Caco-2 (cell line): ENCODE results near the gene THOC2. TPM values are rescaled to one million over a fixed set of nuclear protein-coding genes. Genes with fewer than 3 reads are reported as not detected.

Experiments
- BruUV-seq: library from RNA; stranded (reverse); fragments of 400-500 nt; replicated peaks from 2 replicates; lab custom pipeline; 2021; lab: Mats Ljungman, UMichigan
- CTCF ChIA-PET: fragments of 300-600 bp; sonication (Branson Sonifier 250); formaldehyde crosslinking; loops from one replicate; lab custom pipeline; 2022; ENCODE audit warnings: antibody characterized with exemption; lab: Charles Lee
- POLR2A ChIA-PET: fragments of 300-600 bp; sonication (Branson Sonifier 250); formaldehyde crosslinking; loops from one replicate; lab custom pipeline; 2022; ENCODE audit warnings: antibody characterized with exemption; lab: Charles Lee
- DNase-seq, 2 experiments: peaks; one replicate each; pipeline versions ENCODE4 v3.0.0 to v3.0.0-alpha.2; 2020 to 2022
- H3K27me3 ChIP-seq: replicated peaks from 2 replicates; pipeline ENCODE4 v1.6.0; 2011; ENCODE audit warnings: low read length; ENCODE audit not compliant: control insufficient read depth, insufficient read depth
- H3K36me3 ChIP-seq: 2 replicates; pipeline ENCODE4 v1.5.1; 2011; ENCODE audit warnings: low read length; ENCODE audit not compliant: control insufficient read depth, insufficient read depth
- H3K4me1 ChIP-seq: fragments of 250-450 bp; sonication (Bioruptor Pico); 2 replicates; pipeline ENCODE4 v1.5.1; 2020; ENCODE audit warnings: mild to moderate bottlenecking
- H3K4me3 ChIP-seq: 2 replicates; pipeline ENCODE4 v1.5.1; 2011; ENCODE audit warnings: low read depth, mild to moderate bottlenecking, control low read depth, low read length
- H3K9me3 ChIP-seq: fragments of 250-450 bp; sonication (Bioruptor Pico); 2 replicates; pipeline ENCODE4 v1.5.1; 2020; ENCODE audit warnings: mild to moderate bottlenecking, moderate library complexity
- H3K27ac Mint-ChIP-seq: one replicate; pipeline ENCODE4 v1.8.0; 2022; ENCODE audit warnings: mixed read lengths; ENCODE audit not compliant: unreplicated experiment
- H3K27me3 Mint-ChIP-seq: one replicate; pipeline ENCODE4 v1.8.0; 2022; ENCODE audit warnings: mixed read lengths; ENCODE audit not compliant: insufficient read depth, unreplicated experiment
- H3K36me3 Mint-ChIP-seq: one replicate; pipeline ENCODE4 v1.8.0; 2022; ENCODE audit warnings: mild to moderate bottlenecking, mixed read lengths; ENCODE audit not compliant: insufficient read depth, unreplicated experiment
- H3K4me1 Mint-ChIP-seq: one replicate; pipeline ENCODE4 v1.8.0; 2022; ENCODE audit warnings: low read depth, mixed read lengths; ENCODE audit not compliant: unreplicated experiment
- H3K4me3 Mint-ChIP-seq: one replicate; pipeline ENCODE4 v1.8.0; 2022; ENCODE audit warnings: mild to moderate bottlenecking, moderate library complexity, mixed read lengths; ENCODE audit not compliant: unreplicated experiment
- H3K9me3 Mint-ChIP-seq: one replicate; pipeline ENCODE4 v1.8.0; 2022; ENCODE audit warnings: mixed read lengths; ENCODE audit not compliant: unreplicated experiment
- CTCF ChIP-seq, 2 experiments: fragments of 200-600 bp in 1 of 2; IDR thresholded peaks; 1 replicate in 1 of 2; 2 replicates in 1 of 2; pipeline versions ENCODE4 v1.5.1 to v1.8.0; 2011 to 2022; ENCODE audit warnings: antibody characterized with exemption in 1 of 2, control low read depth in 1 of 2, inconsistent platforms in 1 of 2, low read depth in 1 of 2, low read length in 1 of 2, mild to moderate bottlenecking in 1 of 2, moderate library complexity in 1 of 2; ENCODE audit not compliant: insufficient read depth in 1 of 2, severe bottlenecking in 1 of 2, unreplicated experiment in 1 of 2
- intact Hi-C: fragments of 100-400 bp; cut with micrococcal nuclease; formaldehyde crosslinking; loops from one replicate; pipeline ENCODE4 v1.10.0; 2022; ENCODE audit not compliant: unreplicated experiment
- total RNA-seq: library from RNA; stranded (reverse); gene quantifications from 2 replicates; pipeline ENCODE4 v1.2.3, GENCODE V29; 2022

The THOC2 gene
- total RNA-seq, 1 experiment from 2014 or later = 85.4 TPM

- Histone ChIP-seq H3K4me1 (peaks cover 6% of the 10 kb centered on the region; the same call in 1 of the 2 replicates), H3K27me3 (no peaks in the 10 kb centered on the region), H3K36me3 (no peaks in the 10 kb centered on the region), H3K4me3 (no peak overlapping the region), H3K9me3 (no peaks in the 10 kb centered on the region)
- Mint-ChIP-seq H3K9me3 (peaks cover 8% of the 10 kb centered on the region), H3K36me3 (peaks cover 25% of the 10 kb centered on the region), H3K27ac (no peak overlapping the region), H3K4me3 (no peak overlapping the region), H3K27me3 (no peaks in the 10 kb centered on the region), H3K4me1 (peaks cover 24% of the 10 kb centered on the region)
- intact Hi-C loops = no loop called here
- no peak for TF ChIP-seq CTCF (IDR thresholded peaks at IDR 0.05; ENCODE audit: insufficient read depth in 1 of 2, low read depth in 1 of 2, low read length in 1 of 2, severe bottlenecking in 1 of 2, unreplicated experiment in 1 of 2)
- ChIA-PET CTCF (no interaction called here), POLR2A (no interaction called here)
- no TSS peak for BruUV-seq
- no peak for DNase-seq
These were observed 85.6 kb downstream of the THOC2 start for GRCh38 chrX:123647244-123647643.

- Mint-ChIP-seq H3K27me3 (no peaks in the 10 kb centered on the region), H3K4me1 (no peaks in the 10 kb centered on the region), H3K4me3 (no peak overlapping the region), H3K27ac (no peak overlapping the region), H3K9me3 (no peaks in the 10 kb centered on the region), H3K36me3 (peaks cover 46% of the 10 kb centered on the region)
- no peak overlapping the region for H3K4me3 ChIP-seq
- DNase-seq = no peak
- no peaks in the 10 kb centered on the region for H3K27me3 ChIP-seq
- H3K9me3 ChIP-seq = no peaks in the 10 kb centered on the region
- no peaks in the 10 kb centered on the region for H3K36me3 ChIP-seq
- intact Hi-C loops = no loop called here
- BruUV-seq = no TSS peak
- H3K4me1 ChIP-seq = no peaks in the 10 kb centered on the region
- no peak for TF ChIP-seq CTCF (IDR thresholded peaks at IDR 0.05; ENCODE audit: insufficient read depth in 1 of 2, low read depth in 1 of 2, low read length in 1 of 2, severe bottlenecking in 1 of 2, unreplicated experiment in 1 of 2)
- CTCF ChIA-PET = no interaction called here
- POLR2A ChIA-PET = no interaction called here
These were observed 103.3 kb downstream of the THOC2 start for GRCh38 chrX:123629502-123629901.

GRCh38 chrX:123626962-123627361 lies 105.9 kb downstream of the THOC2 start:
- Histone ChIP-seq H3K9me3 (no peaks in the 10 kb centered on the region), H3K36me3 (no peaks in the 10 kb centered on the region), H3K4me1 (no peaks in the 10 kb centered on the region), H3K4me3 (no peak overlapping the region), H3K27me3 (no peaks in the 10 kb centered on the region)
- H3K4me1 Mint-ChIP-seq = no peaks in the 10 kb centered on the region
- no peaks in the 10 kb centered on the region for H3K27me3 Mint-ChIP-seq
- no peaks in the 10 kb centered on the region for H3K9me3 Mint-ChIP-seq
- no peak overlapping the region for H3K27ac Mint-ChIP-seq
- ChIA-PET CTCF (no interaction called here), POLR2A (no interaction called here)
- intact Hi-C loops = no loop called here
- DNase-seq = no peak
- no peak overlapping the region for H3K4me3 Mint-ChIP-seq
- H3K36me3 Mint-ChIP-seq = peaks cover 39% of the 10 kb centered on the region
- BruUV-seq = no TSS peak
- TF ChIP-seq CTCF (IDR thresholded peaks at IDR 0.05; ENCODE audit: insufficient read depth in 1 of 2, low read depth in 1 of 2, low read length in 1 of 2, severe bottlenecking in 1 of 2, unreplicated experiment in 1 of 2) = no peak
